ENCODE measurements around the gene SLF2.

DNA sequence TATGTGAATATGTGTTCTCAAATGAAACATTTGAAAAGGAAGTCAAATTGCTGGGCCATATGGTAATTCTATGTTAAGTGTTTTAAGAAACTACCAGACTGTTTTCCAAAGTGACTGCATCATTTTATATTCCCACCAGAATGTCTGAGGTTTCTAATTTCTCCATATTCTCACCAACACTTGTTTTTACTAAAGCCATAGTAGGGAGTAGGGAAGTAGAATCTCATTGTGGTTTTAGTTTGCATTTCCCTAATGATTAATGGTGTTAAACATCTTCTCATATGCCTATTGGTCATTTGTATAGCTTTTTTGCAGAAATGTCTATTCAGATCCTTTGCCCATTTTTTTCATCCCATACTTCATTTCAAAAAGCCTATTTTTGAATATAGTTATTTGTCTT is 47.5 kb downstream of the SLF2 start:
- TF ChIP-seq, protein P1, sequence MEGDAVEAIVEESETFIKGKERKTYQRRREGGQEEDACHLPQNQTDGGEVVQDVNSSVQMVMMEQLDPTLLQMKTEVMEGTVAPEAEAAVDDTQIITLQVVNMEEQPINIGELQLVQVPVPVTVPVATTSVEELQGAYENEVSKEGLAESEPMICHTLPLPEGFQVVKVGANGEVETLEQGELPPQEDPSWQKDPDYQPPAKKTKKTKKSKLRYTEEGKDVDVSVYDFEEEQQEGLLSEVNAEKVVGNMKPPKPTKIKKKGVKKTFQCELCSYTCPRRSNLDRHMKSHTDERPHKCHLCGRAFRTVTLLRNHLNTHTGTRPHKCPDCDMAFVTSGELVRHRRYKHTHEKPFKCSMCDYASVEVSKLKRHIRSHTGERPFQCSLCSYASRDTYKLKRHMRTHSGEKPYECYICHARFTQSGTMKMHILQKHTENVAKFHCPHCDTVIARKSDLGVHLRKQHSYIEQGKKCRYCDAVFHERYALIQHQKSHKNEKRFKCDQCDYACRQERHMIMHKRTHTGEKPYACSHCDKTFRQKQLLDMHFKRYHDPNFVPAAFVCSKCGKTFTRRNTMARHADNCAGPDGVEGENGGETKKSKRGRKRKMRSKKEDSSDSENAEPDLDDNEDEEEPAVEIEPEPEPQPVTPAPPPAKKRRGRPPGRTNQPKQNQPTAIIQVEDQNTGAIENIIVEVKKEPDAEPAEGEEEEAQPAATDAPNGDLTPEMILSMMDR (IDR thresholded peaks at IDR 0.05; ENCODE audit: insufficient read depth, low read depth, low read length): no peak
- no peak for TF ChIP-seq EZH2 (IDR thresholded peaks at IDR 0.05; ENCODE audit: insufficient read depth, low read length)
